Caco-2 (cell line): ENCODE measurements around the gene LUZP1. TPM values are rescaled to one million over a fixed set of nuclear protein-coding genes. Genes with fewer than 3 reads are reported as not detected.

Experiments used
- BruUV-seq: library from RNA; stranded (reverse); fragments of 400-500 nt; replicated peaks from 2 replicates; lab custom pipeline; 2021; lab: Mats Ljungman, UMichigan
- CTCF ChIA-PET: fragments of 300-600 bp; sonication (Branson Sonifier 250); formaldehyde crosslinking; loops from one replicate; lab custom pipeline; 2022; ENCODE audit warnings: antibody characterized with exemption; lab: Charles Lee
- POLR2A ChIA-PET: fragments of 300-600 bp; sonication (Branson Sonifier 250); formaldehyde crosslinking; loops from one replicate; lab custom pipeline; 2022; ENCODE audit warnings: antibody characterized with exemption; lab: Charles Lee
- DNase-seq, 2 experiments: peaks; one replicate each; pipeline versions ENCODE4 v3.0.0 to v3.0.0-alpha.2; 2020 to 2022
- H3K27me3 ChIP-seq: replicated peaks from 2 replicates; pipeline ENCODE4 v1.6.0; 2011; ENCODE audit warnings: low read length; ENCODE audit not compliant: control insufficient read depth, insufficient read depth
- H3K36me3 ChIP-seq: 2 replicates; pipeline ENCODE4 v1.5.1; 2011; ENCODE audit warnings: low read length; ENCODE audit not compliant: control insufficient read depth, insufficient read depth
- H3K4me1 ChIP-seq: fragments of 250-450 bp; sonication (Bioruptor Pico); 2 replicates; pipeline ENCODE4 v1.5.1; 2020; ENCODE audit warnings: mild to moderate bottlenecking
- H3K4me3 ChIP-seq: 2 replicates; pipeline ENCODE4 v1.5.1; 2011; ENCODE audit warnings: low read depth, mild to moderate bottlenecking, control low read depth, low read length
- H3K9me3 ChIP-seq: fragments of 250-450 bp; sonication (Bioruptor Pico); 2 replicates; pipeline ENCODE4 v1.5.1; 2020; ENCODE audit warnings: mild to moderate bottlenecking, moderate library complexity
- H3K27ac Mint-ChIP-seq: one replicate; pipeline ENCODE4 v1.8.0; 2022; ENCODE audit warnings: mixed read lengths; ENCODE audit not compliant: unreplicated experiment
- H3K27me3 Mint-ChIP-seq: one replicate; pipeline ENCODE4 v1.8.0; 2022; ENCODE audit warnings: mixed read lengths; ENCODE audit not compliant: insufficient read depth, unreplicated experiment
- H3K36me3 Mint-ChIP-seq: one replicate; pipeline ENCODE4 v1.8.0; 2022; ENCODE audit warnings: mild to moderate bottlenecking, mixed read lengths; ENCODE audit not compliant: insufficient read depth, unreplicated experiment
- H3K4me1 Mint-ChIP-seq: one replicate; pipeline ENCODE4 v1.8.0; 2022; ENCODE audit warnings: low read depth, mixed read lengths; ENCODE audit not compliant: unreplicated experiment
- H3K4me3 Mint-ChIP-seq: one replicate; pipeline ENCODE4 v1.8.0; 2022; ENCODE audit warnings: mild to moderate bottlenecking, moderate library complexity, mixed read lengths; ENCODE audit not compliant: unreplicated experiment
- H3K9me3 Mint-ChIP-seq: one replicate; pipeline ENCODE4 v1.8.0; 2022; ENCODE audit warnings: mixed read lengths; ENCODE audit not compliant: unreplicated experiment
- CTCF ChIP-seq, 2 experiments: fragments of 200-600 bp in 1 of 2; IDR thresholded peaks; 1 replicate in 1 of 2; 2 replicates in 1 of 2; pipeline versions ENCODE4 v1.5.1 to v1.8.0; 2011 to 2022; ENCODE audit warnings: antibody characterized with exemption in 1 of 2, control low read depth in 1 of 2, inconsistent platforms in 1 of 2, low read depth in 1 of 2, low read length in 1 of 2, mild to moderate bottlenecking in 1 of 2, moderate library complexity in 1 of 2; ENCODE audit not compliant: insufficient read depth in 1 of 2, severe bottlenecking in 1 of 2, unreplicated experiment in 1 of 2
- intact Hi-C: fragments of 100-400 bp; cut with micrococcal nuclease; formaldehyde crosslinking; loops from one replicate; pipeline ENCODE4 v1.10.0; 2022; ENCODE audit not compliant: unreplicated experiment
- total RNA-seq: library from RNA; stranded (reverse); gene quantifications from 2 replicates; pipeline ENCODE4 v1.2.3, GENCODE V29; 2022

The LUZP1 gene
- total RNA-seq, 1 experiment from 2014 or later = 20.6 TPM

DNA sequence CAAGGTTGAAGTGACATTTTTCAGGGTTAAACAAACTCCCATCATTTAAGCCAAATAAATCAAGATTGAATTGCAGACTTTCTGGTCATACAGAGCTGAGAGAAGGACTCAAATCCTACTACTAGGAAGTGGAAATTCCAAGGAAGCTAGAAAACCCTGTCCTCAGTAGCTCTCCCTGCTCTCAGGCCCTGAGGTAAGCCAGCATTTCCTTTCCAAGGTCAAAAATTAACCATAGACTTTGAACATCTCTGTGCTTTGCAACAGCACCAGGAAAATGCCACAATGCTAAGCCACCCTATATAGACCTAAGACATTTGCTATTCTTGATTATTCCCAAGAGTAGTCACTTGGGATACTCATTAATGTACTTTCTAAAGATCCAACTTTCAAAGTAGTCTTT lies 45.1 kb downstream of the LUZP1 start:
- H3K9me3 Mint-ChIP-seq = no peaks in the 10 kb centered on the region
- Histone ChIP-seq H3K36me3 (no peaks in the 10 kb centered on the region), H3K9me3 (no peaks in the 10 kb centered on the region), H3K27me3 (no peaks in the 10 kb centered on the region), H3K4me1 (peaks cover 15% of the 10 kb centered on the region), H3K4me3 (no peak overlapping the region)
- BruUV-seq = no TSS peak
- no peaks in the 10 kb centered on the region for H3K4me1 Mint-ChIP-seq
- no peak overlapping the region for H3K4me3 Mint-ChIP-seq
- no peak for TF ChIP-seq CTCF (IDR thresholded peaks at IDR 0.05; ENCODE audit: insufficient read depth in 1 of 2, low read depth in 1 of 2, low read length in 1 of 2, severe bottlenecking in 1 of 2, unreplicated experiment in 1 of 2)
- ChIA-PET POLR2A (no interaction called here), CTCF (interaction anchor here (0.7 kb wide), 1 partner anchor 746 kb away, joined by 6 read pairs; no protein-coding TSS in a partner anchor)
- DNase-seq = no peak
- no peaks in the 10 kb centered on the region for H3K27me3 Mint-ChIP-seq
- intact Hi-C loops = loop anchor here (5.0 kb wide), 1 partner anchor 44 kb away; the partner anchor contains the start of gene LUZP1
- H3K27ac Mint-ChIP-seq = no peak overlapping the region
- H3K36me3 Mint-ChIP-seq = no peaks in the 10 kb centered on the region

DNA sequence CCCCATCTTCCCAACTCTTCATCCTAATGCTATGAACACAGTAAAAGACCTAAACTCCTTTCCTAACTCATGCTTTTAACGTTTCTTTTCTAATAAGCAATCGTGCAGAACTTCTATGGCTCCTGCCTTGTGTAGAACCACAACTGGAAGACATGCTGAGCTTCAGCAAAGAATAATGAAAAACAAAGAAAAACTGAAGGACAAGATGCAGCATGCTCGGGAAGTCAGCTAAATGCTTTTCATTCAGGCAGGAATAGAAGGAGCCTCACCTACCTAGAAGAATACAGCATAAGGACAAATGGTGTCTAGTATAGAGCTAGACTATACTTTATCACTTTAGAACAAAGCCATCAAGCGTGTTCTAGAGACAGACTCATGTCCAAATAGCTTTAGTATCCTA lies 45.9 kb downstream of the LUZP1 start:
- H3K27me3 Mint-ChIP-seq = no peaks in the 10 kb centered on the region
- POLR2A ChIA-PET = no interaction called here

GRCh38 chr1:23122023-23122748 lies 46.5 kb downstream of the LUZP1 start:
- Mint-ChIP-seq H3K4me1 (no peaks in the 10 kb centered on the region), H3K27ac (no peak overlapping the region), H3K4me3 (no peak overlapping the region), H3K9me3 (no peaks in the 10 kb centered on the region), H3K36me3 (no peaks in the 10 kb centered on the region), H3K27me3 (no peaks in the 10 kb centered on the region)
- POLR2A ChIA-PET = no interaction called here
- H3K36me3 ChIP-seq = no peaks in the 10 kb centered on the region
- H3K9me3 ChIP-seq = no peaks in the 10 kb centered on the region
- no peak for TF ChIP-seq CTCF (IDR thresholded peaks at IDR 0.05; ENCODE audit: insufficient read depth in 1 of 2, low read depth in 1 of 2, low read length in 1 of 2, severe bottlenecking in 1 of 2, unreplicated experiment in 1 of 2)
- H3K27me3 ChIP-seq = no peaks in the 10 kb centered on the region
- CTCF ChIA-PET = no interaction called here
- no peak for DNase-seq
- peaks cover 15% of the 10 kb centered on the region for H3K4me1 ChIP-seq
- no TSS peak for BruUV-seq
- intact Hi-C loops = loop anchor here (5.0 kb wide), 1 partner anchor 45 kb away; the partner anchor contains the start of gene LUZP1
- H3K4me3 ChIP-seq = no peak overlapping the region

More for the DNA sequence above, 45.9 kb downstream of the LUZP1 start:
- Histone ChIP-seq H3K4me1 (peaks cover 15% of the 10 kb centered on the region), H3K27me3 (no peaks in the 10 kb centered on the region), H3K4me3 (no peak overlapping the region), H3K36me3 (no peaks in the 10 kb centered on the region), H3K9me3 (no peaks in the 10 kb centered on the region)
- CTCF ChIA-PET = no interaction called here
- Mint-ChIP-seq H3K27ac (no peak overlapping the region), H3K4me1 (no peaks in the 10 kb centered on the region), H3K36me3 (no peaks in the 10 kb centered on the region), H3K4me3 (no peak overlapping the region), H3K9me3 (no peaks in the 10 kb centered on the region)
- DNase-seq = no peak
- intact Hi-C loops = loop anchor here (5.0 kb wide), 1 partner anchor 45 kb away; the partner anchor contains the start of gene LUZP1
- no peak for TF ChIP-seq CTCF (IDR thresholded peaks at IDR 0.05; ENCODE audit: insufficient read depth in 1 of 2, low read depth in 1 of 2, low read length in 1 of 2, severe bottlenecking in 1 of 2, unreplicated experiment in 1 of 2)
- no TSS peak for BruUV-seq
